Ishikawa (cell line): ENCODE data around the gene CACHD1.

Source experiments
- CEBPB ChIP-seq: IDR thresholded peaks from 2 replicates; pipeline ENCODE4 v1.6.1; 2012
- CREB1 ChIP-seq: IDR thresholded peaks from 2 replicates; pipeline ENCODE4 v1.6.1; 2012; ENCODE audit warnings: low read depth
- EGR1 ChIP-seq: IDR thresholded peaks from 2 replicates; pipeline ENCODE4 v1.6.1; 2012
- EP300 ChIP-seq: IDR thresholded peaks from 2 replicates; pipeline ENCODE4 v1.6.1; 2012; ENCODE audit warnings: borderline replicate concordance
- FOXM1 ChIP-seq: IDR thresholded peaks from 2 replicates; pipeline ENCODE4 v1.6.1; 2012; ENCODE audit warnings: low read depth, borderline replicate concordance
- MAX ChIP-seq: IDR thresholded peaks from 2 replicates; pipeline ENCODE4 v1.6.1; 2012
- NFIC ChIP-seq: IDR thresholded peaks from 2 replicates; pipeline ENCODE4 v1.6.1; 2012
- RAD21 ChIP-seq: IDR thresholded peaks from 2 replicates; pipeline ENCODE4 v1.6.1; 2012; ENCODE audit warnings: low read depth
- REST ChIP-seq: IDR thresholded peaks from 2 replicates; pipeline ENCODE4 v1.6.1; 2012; ENCODE audit warnings: low read depth, mild to moderate bottlenecking
- TAF1 ChIP-seq: IDR thresholded peaks from 2 replicates; pipeline ENCODE4 v1.6.1; 2012; ENCODE audit warnings: low read depth, mild to moderate bottlenecking
- TCF12 ChIP-seq: IDR thresholded peaks from 2 replicates; pipeline ENCODE4 v1.6.1; 2012; ENCODE audit warnings: low read depth
- TEAD4 ChIP-seq: IDR thresholded peaks from 2 replicates; pipeline ENCODE4 v1.6.1; 2012
- USF1 ChIP-seq: IDR thresholded peaks from 2 replicates; pipeline ENCODE4 v1.6.1; 2012
- YY1 ChIP-seq: IDR thresholded peaks from 2 replicates; pipeline ENCODE4 v1.6.1; 2012; ENCODE audit warnings: low read depth
- ZBTB7A ChIP-seq: IDR thresholded peaks from 2 replicates; pipeline ENCODE4 v1.6.1; 2012; ENCODE audit warnings: low read depth

CACHD1 gene

GRCh38 chr1:64535938-64536835 is 66.3 kb downstream of the CACHD1 start:
- no peak for TF ChIP-seq RAD21
- TF ChIP-seq TAF1 = no peak
- TF ChIP-seq REST = no peak
- TF ChIP-seq TEAD4 = no peak
- no peak for TF ChIP-seq USF1
- no peak for TF ChIP-seq CREB1
- no peak for TF ChIP-seq FOXM1
- no peak for TF ChIP-seq EGR1
- TF ChIP-seq EP300 = no peak
- TF ChIP-seq TCF12 = no peak
- TF ChIP-seq CEBPB = no peak
- no peak for TF ChIP-seq YY1
- TF ChIP-seq NFIC = no peak
- TF ChIP-seq ZBTB7A = no peak

GRCh38 chr1:64536836-64537490 is 67.0 kb downstream of the CACHD1 start:
- no peak for TF ChIP-seq EGR1
- no peak for TF ChIP-seq NFIC
- no peak for TF ChIP-seq TCF12
- no peak for TF ChIP-seq USF1
- TF ChIP-seq FOXM1 = no peak
- no peak for TF ChIP-seq MAX
- TF ChIP-seq CEBPB = no peak
- TF ChIP-seq RAD21 = no peak
- no peak for TF ChIP-seq CREB1
- TF ChIP-seq ZBTB7A = no peak
- TF ChIP-seq TAF1 = no peak
- no peak for TF ChIP-seq EP300
- no peak for TF ChIP-seq REST
- TF ChIP-seq TEAD4 = no peak

GRCh38 chr1:64537942-64538341 is 68.0 kb downstream of the CACHD1 start:
- TF ChIP-seq MAX = no peak
- no peak for TF ChIP-seq FOXM1
- no peak for TF ChIP-seq NFIC
- TF ChIP-seq EGR1 = no peak
- no peak for TF ChIP-seq TCF12
- TF ChIP-seq USF1 = no peak
- TF ChIP-seq TEAD4 = no peak
- no peak for TF ChIP-seq TAF1
- TF ChIP-seq RAD21 = no peak
- TF ChIP-seq REST = no peak
- TF ChIP-seq CEBPB = no peak
- no peak for TF ChIP-seq YY1
- no peak for TF ChIP-seq CREB1
- no peak for TF ChIP-seq EP300
